Loucy (cell line): ENCODE data around the gene BTC.

Experiments
- H2AFZ ChIP-seq: fragments of 200-600 bp; sonication (generic); 2 replicates; pipeline ENCODE4 v1.6.0; 2016; ENCODE audit warnings: antibody characterized with exemption, mild to moderate bottlenecking, low read length, moderate library complexity
- H3F3A ChIP-seq: fragments of 200-600 bp; 2 replicates; pipeline ENCODE4 v1.6.0; 2016; ENCODE audit warnings: antibody characterized with exemption, low read depth, mild to moderate bottlenecking
- H3K27me3 ChIP-seq: fragments of 200-600 bp; sonication (generic); 2 replicates; pipeline ENCODE4 v1.6.1; 2014; ENCODE audit warnings: low read length, mild to moderate bottlenecking; ENCODE audit not compliant: insufficient read depth, poor library complexity, severe bottlenecking
- H3K36me3 ChIP-seq: fragments of 200-600 bp; sonication (generic); 2 replicates; pipeline ENCODE4 v1.6.1; 2016; ENCODE audit warnings: low read length; ENCODE audit not compliant: insufficient read depth
- H3K4me1 ChIP-seq: fragments of 200-600 bp; sonication (generic); 2 replicates; pipeline ENCODE4 v1.5.1; 2014; ENCODE audit warnings: low read length, mild to moderate bottlenecking; ENCODE audit not compliant: insufficient read depth, poor library complexity, severe bottlenecking
- H3K4me2 ChIP-seq: fragments of 200-600 bp; sonication (generic); 2 replicates; pipeline ENCODE4 v1.6.0; 2014; ENCODE audit warnings: antibody characterized with exemption, low read length, low read depth, mild to moderate bottlenecking; ENCODE audit not compliant: poor library complexity, severe bottlenecking
- H3K4me3 ChIP-seq: fragments of 200-600 bp; sonication (generic); 2 replicates; pipeline ENCODE4 v1.5.1; 2014; ENCODE audit warnings: low read length, mild to moderate bottlenecking, mixed read lengths; ENCODE audit not compliant: poor library complexity, severe bottlenecking
- H3K79me2 ChIP-seq: fragments of 200-600 bp; sonication (generic); 2 replicates; pipeline ENCODE4 v1.6.1; 2014; ENCODE audit warnings: low read length; ENCODE audit not compliant: insufficient read depth
- H3K9ac ChIP-seq: fragments of 200-600 bp; sonication (generic); 2 replicates; pipeline ENCODE4 v1.6.0; 2014; ENCODE audit warnings: mild to moderate bottlenecking, low read depth, low read length, moderate library complexity; ENCODE audit not compliant: poor library complexity, severe bottlenecking
- H3K9me2 ChIP-seq: fragments of 200-600 bp; sonication (generic); replicated peaks from 2 replicates; pipeline ENCODE4 v1.6.1; 2016; ENCODE audit warnings: low read depth, low read length, mixed read lengths
- H3K9me3 ChIP-seq: fragments of 200-600 bp; sonication (generic); 2 replicates; pipeline ENCODE4 v1.6.1; 2014; ENCODE audit warnings: mild to moderate bottlenecking, antibody characterized with exemption, low read length, low read depth; ENCODE audit not compliant: insufficient read depth
- H4K20me1 ChIP-seq: fragments of 200-600 bp; sonication (generic); 2 replicates; pipeline ENCODE4 v1.6.0; 2014; ENCODE audit warnings: antibody characterized with exemption, low read length, mild to moderate bottlenecking; ENCODE audit not compliant: insufficient read depth, poor library complexity, severe bottlenecking
- CTCF ChIP-seq: fragments of 200-600 bp; sonication (generic); conservative IDR thresholded peaks from 2 replicates; pipeline ENCODE4 v1.5.1; 2014; ENCODE audit warnings: mild to moderate bottlenecking, antibody characterized with exemption, low read length
- EZH2phosphoT487 ChIP-seq: fragments of 200-600 bp; IDR thresholded peaks from 2 replicates; pipeline ENCODE4 v1.6.1; 2018; ENCODE audit warnings: antibody characterized with exemption, mild to moderate bottlenecking, moderate library complexity, borderline replicate concordance

Gene BTC

GRCh38 chr4:74742185-74742584, 52.1 kb downstream of the BTC start:
- Histone ChIP-seq H3K27me3 (no peaks in the 10 kb centered on the region), H3K4me2 (no peak overlapping the region), H3K4me3 (no peak overlapping the region), H3K4me1 (no peaks in the 10 kb centered on the region), H3K9me3 (no peaks in the 10 kb centered on the region), H2AFZ (no peak overlapping the region), H3F3A (no peaks in the 10 kb centered on the region), H3K36me3 (no peaks in the 10 kb centered on the region), H3K9ac (no peak overlapping the region), H4K20me1 (no peaks in the 10 kb centered on the region), H3K9me2 (no peaks in the 10 kb centered on the region), H3K79me2 (no peaks in the 10 kb centered on the region)
- TF ChIP-seq EZH2phosphoT487 (no peak), CTCF (no peak)

GRCh38 chr4:74738464-74739143, 55.7 kb downstream of the BTC start:
- no peaks in the 10 kb centered on the region for H3K27me3 ChIP-seq
- H3K36me3 ChIP-seq: no peaks in the 10 kb centered on the region
- H3K4me2 ChIP-seq: no peak overlapping the region
- no peak overlapping the region for H3K4me3 ChIP-seq
- H2AFZ ChIP-seq: no peak overlapping the region
- TF ChIP-seq EZH2phosphoT487 (no peak), CTCF (no peak)
- no peaks in the 10 kb centered on the region for H3F3A ChIP-seq
- no peaks in the 10 kb centered on the region for H3K9me3 ChIP-seq
- H4K20me1 ChIP-seq: no peaks in the 10 kb centered on the region
- no peak overlapping the region for H3K9ac ChIP-seq
- no peaks in the 10 kb centered on the region for H3K4me1 ChIP-seq
- H3K79me2 ChIP-seq: no peaks in the 10 kb centered on the region
- H3K9me2 ChIP-seq: no peaks in the 10 kb centered on the region

GRCh38 chr4:74734995-74735394, 59.3 kb downstream of the BTC start:
- no peak overlapping the region for H2AFZ ChIP-seq
- TF ChIP-seq EZH2phosphoT487 (no peak), CTCF (no peak)
- H3K36me3 ChIP-seq: no peaks in the 10 kb centered on the region
- H3K4me3 ChIP-seq: no peak overlapping the region
- no peaks in the 10 kb centered on the region for H4K20me1 ChIP-seq
- no peaks in the 10 kb centered on the region for H3K79me2 ChIP-seq
- H3K27me3 ChIP-seq: no peaks in the 10 kb centered on the region
- H3K4me1 ChIP-seq: no peaks in the 10 kb centered on the region
- no peak overlapping the region for H3K4me2 ChIP-seq
- H3K9me2 ChIP-seq: no peaks in the 10 kb centered on the region
- no peak overlapping the region for H3K9ac ChIP-seq
- H3K9me3 ChIP-seq: no peaks in the 10 kb centered on the region
- H3F3A ChIP-seq: no peaks in the 10 kb centered on the region
